ENCODE measurements around the gene SHTN1.

SHTN1 gene

DNA sequence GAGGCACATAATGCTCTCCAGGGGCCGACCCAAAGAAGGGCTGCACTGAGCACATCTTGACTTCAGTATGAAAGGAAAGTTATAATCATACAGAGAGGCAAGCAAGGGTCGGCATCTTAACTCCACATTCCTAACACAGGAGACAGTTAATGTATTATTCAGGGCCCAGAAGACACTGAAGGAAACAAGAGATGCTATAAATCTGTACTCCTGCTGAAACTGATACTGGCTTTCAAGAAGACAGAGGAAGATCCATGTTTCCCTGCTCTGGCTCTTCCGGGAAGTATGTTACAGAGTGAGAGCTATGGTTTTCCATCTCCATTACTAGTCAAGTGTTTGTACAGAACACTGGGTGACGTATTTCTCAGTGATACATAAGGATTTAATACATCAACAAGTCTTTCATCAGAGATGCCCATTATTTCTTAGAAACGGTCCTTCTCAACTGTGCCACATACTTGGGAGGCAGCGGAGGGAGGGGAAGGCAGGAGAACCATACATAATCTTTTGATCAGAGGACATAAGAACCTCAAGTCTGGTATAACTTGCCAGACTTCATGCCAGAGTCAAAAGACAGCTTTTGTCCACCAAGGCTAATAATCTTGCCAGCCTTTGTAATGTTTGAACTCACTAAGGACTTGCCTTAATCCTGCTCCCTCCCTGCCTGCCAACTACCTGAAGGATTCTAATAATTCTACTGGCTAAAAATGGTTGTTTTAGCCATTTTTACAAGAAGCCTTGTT lies 97.6 kb downstream of the SHTN1 start:
- H3K36me3 ChIP-seq (ENCODE audit: insufficient read depth, low read length), result no peaks in the 10 kb centered on the region
- H3K4me1 ChIP-seq (ENCODE audit: insufficient read depth, low read length, poor library complexity, severe bottlenecking), result no peaks in the 10 kb centered on the region
- no peaks in the 10 kb centered on the region for H3K9me2 ChIP-seq (replicated peaks; ENCODE audit: low read depth, low read length)
- H3F3A ChIP-seq (ENCODE audit: low read depth), result no peaks in the 10 kb centered on the region
- no peaks in the 10 kb centered on the region for H3K27me3 ChIP-seq (ENCODE audit: insufficient read depth, low read length, poor library complexity, severe bottlenecking)
- H3K4me2 ChIP-seq (ENCODE audit: low read depth, low read length, poor library complexity, severe bottlenecking), result no peak overlapping the region
- no peak overlapping the region for H2AFZ ChIP-seq (ENCODE audit: low read length)
- no peaks in the 10 kb centered on the region for H3K9me3 ChIP-seq (ENCODE audit: insufficient read depth, low read depth, low read length)
- H3K79me2 ChIP-seq (ENCODE audit: insufficient read depth, low read length), result no peaks in the 10 kb centered on the region
- TF ChIP-seq, protein P1, sequence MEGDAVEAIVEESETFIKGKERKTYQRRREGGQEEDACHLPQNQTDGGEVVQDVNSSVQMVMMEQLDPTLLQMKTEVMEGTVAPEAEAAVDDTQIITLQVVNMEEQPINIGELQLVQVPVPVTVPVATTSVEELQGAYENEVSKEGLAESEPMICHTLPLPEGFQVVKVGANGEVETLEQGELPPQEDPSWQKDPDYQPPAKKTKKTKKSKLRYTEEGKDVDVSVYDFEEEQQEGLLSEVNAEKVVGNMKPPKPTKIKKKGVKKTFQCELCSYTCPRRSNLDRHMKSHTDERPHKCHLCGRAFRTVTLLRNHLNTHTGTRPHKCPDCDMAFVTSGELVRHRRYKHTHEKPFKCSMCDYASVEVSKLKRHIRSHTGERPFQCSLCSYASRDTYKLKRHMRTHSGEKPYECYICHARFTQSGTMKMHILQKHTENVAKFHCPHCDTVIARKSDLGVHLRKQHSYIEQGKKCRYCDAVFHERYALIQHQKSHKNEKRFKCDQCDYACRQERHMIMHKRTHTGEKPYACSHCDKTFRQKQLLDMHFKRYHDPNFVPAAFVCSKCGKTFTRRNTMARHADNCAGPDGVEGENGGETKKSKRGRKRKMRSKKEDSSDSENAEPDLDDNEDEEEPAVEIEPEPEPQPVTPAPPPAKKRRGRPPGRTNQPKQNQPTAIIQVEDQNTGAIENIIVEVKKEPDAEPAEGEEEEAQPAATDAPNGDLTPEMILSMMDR (conservative IDR thresholded peaks at IDR 0.05; ENCODE audit: low read length), result no peak
- no peak for TF ChIP-seq EZH2phosphoT487 (IDR thresholded peaks at IDR 0.05; ENCODE audit: borderline replicate concordance)
- H4K20me1 ChIP-seq (ENCODE audit: insufficient read depth, low read length, poor library complexity, severe bottlenecking), result no peaks in the 10 kb centered on the region
- H3K9ac ChIP-seq (ENCODE audit: low read depth, low read length, poor library complexity, severe bottlenecking), result no peak overlapping the region
- H3K4me3 ChIP-seq (ENCODE audit: low read length, poor library complexity, severe bottlenecking), result no peak overlapping the region

DNA sequence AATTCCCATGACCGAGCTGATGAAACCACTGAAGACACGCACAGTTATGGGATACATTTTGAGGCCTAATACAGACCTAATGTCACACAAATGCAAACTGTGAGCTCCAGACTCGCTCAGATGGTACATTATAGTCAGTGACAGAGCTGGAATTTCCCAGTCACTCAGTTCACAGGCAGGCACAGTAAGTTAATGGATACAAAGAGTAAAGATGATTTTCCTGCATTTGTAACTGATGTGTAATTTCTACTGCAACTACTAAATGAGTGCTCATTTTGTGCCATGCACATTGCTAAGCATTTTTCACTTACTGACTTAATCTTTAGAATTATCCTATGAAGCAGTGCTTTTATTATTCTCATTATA lies 99.2 kb downstream of the SHTN1 start:
- H4K20me1 ChIP-seq (ENCODE audit: insufficient read depth, low read length, poor library complexity, severe bottlenecking), result no peaks in the 10 kb centered on the region
- no peaks in the 10 kb centered on the region for H3K79me2 ChIP-seq (ENCODE audit: insufficient read depth, low read length)
- H3K36me3 ChIP-seq (ENCODE audit: insufficient read depth, low read length), result no peaks in the 10 kb centered on the region
- no peaks in the 10 kb centered on the region for H3K9me2 ChIP-seq (replicated peaks; ENCODE audit: low read depth, low read length)
- TF ChIP-seq, protein P1 (conservative IDR thresholded peaks at IDR 0.05; ENCODE audit: low read length), result no peak
- no peak for TF ChIP-seq EZH2phosphoT487 (IDR thresholded peaks at IDR 0.05; ENCODE audit: borderline replicate concordance)
- H3F3A ChIP-seq (ENCODE audit: low read depth), result no peaks in the 10 kb centered on the region
- H3K4me3 ChIP-seq (ENCODE audit: low read length, poor library complexity, severe bottlenecking), result no peak overlapping the region
- no peak overlapping the region for H2AFZ ChIP-seq (ENCODE audit: low read length)
- H3K9me3 ChIP-seq (ENCODE audit: insufficient read depth, low read depth, low read length), result no peaks in the 10 kb centered on the region
- no peak overlapping the region for H3K9ac ChIP-seq (ENCODE audit: low read depth, low read length, poor library complexity, severe bottlenecking)
- H3K4me2 ChIP-seq (ENCODE audit: low read depth, low read length, poor library complexity, severe bottlenecking), result no peak overlapping the region
- H3K27me3 ChIP-seq (ENCODE audit: insufficient read depth, low read length, poor library complexity, severe bottlenecking), result no peaks in the 10 kb centered on the region
- no peaks in the 10 kb centered on the region for H3K4me1 ChIP-seq (ENCODE audit: insufficient read depth, low read length, poor library complexity, severe bottlenecking)

DNA sequence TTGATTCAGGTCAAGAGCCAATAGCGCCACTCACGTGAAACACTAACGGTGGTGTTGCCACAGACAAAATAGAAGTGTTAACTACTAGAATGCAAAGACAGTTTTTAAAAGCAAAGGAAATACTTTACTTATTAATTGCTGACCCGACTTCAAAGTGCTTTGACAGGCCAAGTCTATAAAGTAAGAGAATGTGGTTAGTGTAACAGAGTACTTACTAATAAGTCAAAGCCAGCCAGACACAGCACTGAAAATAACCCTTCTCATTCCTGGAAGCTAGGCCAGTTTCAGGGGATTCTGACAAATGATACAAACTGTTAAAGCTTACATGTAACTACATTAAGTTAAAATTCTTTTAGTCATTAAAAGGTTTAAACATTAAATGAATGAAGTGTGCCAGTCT lies 105.4 kb downstream of the SHTN1 start:
- no peak overlapping the region for H3K4me3 ChIP-seq (ENCODE audit: low read length, poor library complexity, severe bottlenecking)

More for the DNA sequence above, 105.4 kb downstream of the SHTN1 start:
- Histone ChIP-seq H3K4me1 (ENCODE audit: insufficient read depth, low read length, poor library complexity, severe bottlenecking) (no peaks in the 10 kb centered on the region), H3K4me2 (ENCODE audit: low read depth, low read length, poor library complexity, severe bottlenecking) (no peak overlapping the region), H4K20me1 (ENCODE audit: insufficient read depth, low read length, poor library complexity, severe bottlenecking) (no peaks in the 10 kb centered on the region), H3K9me3 (ENCODE audit: insufficient read depth, low read depth, low read length) (no peaks in the 10 kb centered on the region), H2AFZ (ENCODE audit: low read length) (no peak overlapping the region), H3F3A (ENCODE audit: low read depth) (no peaks in the 10 kb centered on the region), H3K9me2 (replicated peaks; ENCODE audit: low read depth, low read length) (no peaks in the 10 kb centered on the region), H3K36me3 (ENCODE audit: insufficient read depth, low read length) (no peaks in the 10 kb centered on the region), H3K79me2 (ENCODE audit: insufficient read depth, low read length) (no peaks in the 10 kb centered on the region), H3K9ac (ENCODE audit: low read depth, low read length, poor library complexity, severe bottlenecking) (no peak overlapping the region), H3K27me3 (ENCODE audit: insufficient read depth, low read length, poor library complexity, severe bottlenecking) (no peaks in the 10 kb centered on the region)
- TF ChIP-seq, protein P1 (conservative IDR thresholded peaks at IDR 0.05; ENCODE audit: low read length), result no peak
- no peak for TF ChIP-seq EZH2phosphoT487 (IDR thresholded peaks at IDR 0.05; ENCODE audit: borderline replicate concordance)
